Right lobe of liver (tissue), 4 donors: Measurements from ENCODE around the gene TNFAIP1.

Experiments used
- CTCF ChIP-seq, 4 donors: fragments of 200-600 bp in 3 of 4; fragments of 450-650 bp in 1 of 4; IDR thresholded peaks; one replicate each; pipeline versions ENCODE4 v1.5.1 to v1.8.0; 2016 to 2022; ENCODE audit warnings: antibody characterized with exemption in 4 of 4, mild to moderate bottlenecking in 2 of 4
- POLR2A ChIP-seq: fragments of 450-650 bp; IDR thresholded peaks from one replicate; pipeline ENCODE4 v1.6.1; 2017; ENCODE audit warnings: antibody characterized with exemption, mild to moderate bottlenecking
- donor health status: DM: no; HTN: no; CAD: no.
- donor health status: DM: no; HTN: no; CAD: no.
- donor health status: DM: no; HTN: yes; CAD: no.

DNA sequence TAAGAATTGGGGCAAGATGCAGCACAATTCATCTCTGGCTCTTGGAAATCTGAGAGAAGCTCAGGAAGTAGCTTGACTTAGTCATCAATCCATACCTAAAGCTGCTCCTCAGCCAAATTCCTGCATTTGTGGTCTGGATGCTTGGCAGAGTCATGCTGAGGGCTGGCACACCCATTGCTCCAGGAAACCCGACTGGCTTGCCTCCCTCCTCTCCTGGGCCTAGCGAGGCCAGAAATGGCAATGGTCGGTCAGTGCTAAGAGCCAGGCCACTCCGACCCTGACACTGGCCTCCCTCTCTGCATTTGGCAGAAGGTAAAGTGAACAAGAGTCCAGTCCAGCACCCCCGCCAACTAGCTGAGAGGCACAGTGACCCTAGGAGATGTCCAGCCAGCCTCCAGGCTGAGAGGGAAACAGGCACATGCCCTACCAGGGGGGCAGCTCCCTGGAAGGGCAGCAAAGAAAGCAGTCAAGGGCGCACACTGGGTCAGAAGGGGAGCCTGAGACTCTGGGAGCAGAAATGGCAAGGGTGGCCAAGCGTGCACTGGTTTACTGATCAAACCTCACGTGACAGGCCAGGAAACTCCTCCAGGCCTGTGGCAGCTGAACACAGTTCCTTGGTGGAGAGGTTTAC lies 11.8 kb downstream of the TNFAIP1 start:
- TF ChIP-seq CTCF (IDR thresholded peaks at IDR 0.05) (no peak), POLR2A (no peak)
